DMS114 treated with DMSO at 0.1 percent for 48 hours (cell line): ENCODE results near the gene CAPN10.

Source experiments
- DNase-seq: peaks from one replicate; lab custom pipeline; 2025; ENCODE audit not compliant: unreplicated experiment; lab: John Stamatoyannopoulos, UW

CAPN10 gene

DNA sequence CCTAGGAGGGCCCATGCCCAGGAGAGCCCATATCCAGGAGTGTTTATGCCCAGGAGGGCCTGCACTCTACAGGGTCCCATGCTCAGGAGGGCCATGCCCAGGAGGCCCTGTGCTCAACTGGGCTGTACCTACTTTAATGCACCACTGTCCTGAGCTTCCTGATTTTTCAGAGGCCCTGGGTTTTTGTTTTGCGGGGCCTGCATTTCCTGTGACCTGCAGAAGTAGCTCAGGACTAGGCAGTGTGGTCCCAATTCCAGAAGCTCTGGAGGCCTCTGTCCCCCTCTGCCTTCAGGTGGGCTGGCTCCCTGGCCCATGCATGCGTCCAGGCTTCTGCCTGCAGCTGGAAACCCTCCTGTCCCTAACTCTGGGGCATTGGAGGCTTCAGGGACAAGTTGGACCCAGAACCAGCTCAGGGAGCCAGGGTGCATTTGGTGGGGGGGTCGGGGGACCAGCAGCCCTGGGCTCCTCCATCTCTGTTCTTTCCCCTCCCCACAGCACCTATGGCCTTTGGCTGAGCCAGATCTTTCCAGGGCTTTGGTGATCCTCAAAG lies 49.5 kb downstream of the CAPN10 start:
- DNase-seq: no peak

DNA sequence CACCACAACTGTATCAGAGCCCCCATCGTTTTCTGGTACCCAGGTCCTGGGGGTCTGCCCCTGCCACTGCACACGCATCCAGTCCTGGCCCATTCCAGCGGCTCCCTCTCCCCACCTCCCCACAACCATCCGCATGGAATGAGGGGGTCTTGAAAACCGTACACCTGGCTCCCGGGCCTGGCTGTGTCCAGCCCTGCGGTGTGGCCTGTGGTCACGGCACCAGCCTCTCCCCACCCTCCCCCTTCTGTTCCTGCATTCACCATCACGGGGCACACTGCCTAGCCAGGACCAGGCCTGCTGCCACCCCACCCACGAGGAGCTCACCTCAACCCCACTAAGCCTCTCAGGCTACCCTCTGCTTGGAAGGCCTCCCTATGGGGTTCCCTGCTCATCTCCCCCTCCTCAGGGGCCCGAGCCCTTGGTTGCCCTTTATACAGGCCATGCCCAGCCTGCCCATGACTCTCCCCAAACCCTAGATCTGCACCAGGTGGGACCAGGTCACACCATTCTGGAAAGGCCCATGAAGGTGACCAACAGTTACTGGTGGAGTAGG lies 50.1 kb downstream of the CAPN10 start:
- no peak for DNase-seq

DNA sequence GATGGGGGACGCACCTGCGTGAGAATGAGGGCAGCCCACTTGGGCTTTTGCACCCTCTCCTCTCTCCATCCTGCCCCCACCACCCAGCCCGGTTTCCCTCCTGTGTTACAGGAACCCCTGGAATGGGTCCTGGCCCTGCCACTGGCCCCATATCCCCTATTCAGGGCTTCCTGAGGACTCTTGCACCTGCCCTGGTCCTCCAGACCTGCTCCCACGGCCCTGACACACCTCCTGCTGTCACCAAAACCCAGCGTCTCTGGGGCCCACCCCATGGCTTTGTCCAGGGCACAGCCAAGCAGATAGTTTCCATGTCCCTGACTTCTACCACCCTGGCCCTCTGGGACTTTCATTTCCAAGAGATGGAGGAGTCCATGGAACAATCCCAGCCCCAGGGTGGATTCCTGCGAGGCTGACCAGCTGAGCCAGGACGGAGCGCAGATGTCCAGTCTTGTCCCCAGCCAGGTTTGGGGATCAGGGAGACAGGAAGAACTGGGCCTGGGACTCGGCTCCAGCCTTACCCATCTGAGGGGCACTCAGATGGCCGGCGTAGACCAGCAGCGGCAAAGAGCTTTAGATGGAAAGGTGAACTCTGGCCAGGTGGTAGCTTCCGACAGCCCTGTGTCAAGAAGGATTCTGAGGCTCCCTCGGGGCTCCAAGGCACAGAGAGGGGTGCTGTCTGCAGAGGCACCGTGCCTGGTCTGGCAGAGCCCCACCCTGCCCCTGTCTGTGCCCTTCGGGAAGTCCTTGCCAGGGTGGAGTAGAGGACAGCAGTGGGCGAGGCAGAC lies 50.8 kb downstream of the CAPN10 start:
- DNase-seq: no peak

DNA sequence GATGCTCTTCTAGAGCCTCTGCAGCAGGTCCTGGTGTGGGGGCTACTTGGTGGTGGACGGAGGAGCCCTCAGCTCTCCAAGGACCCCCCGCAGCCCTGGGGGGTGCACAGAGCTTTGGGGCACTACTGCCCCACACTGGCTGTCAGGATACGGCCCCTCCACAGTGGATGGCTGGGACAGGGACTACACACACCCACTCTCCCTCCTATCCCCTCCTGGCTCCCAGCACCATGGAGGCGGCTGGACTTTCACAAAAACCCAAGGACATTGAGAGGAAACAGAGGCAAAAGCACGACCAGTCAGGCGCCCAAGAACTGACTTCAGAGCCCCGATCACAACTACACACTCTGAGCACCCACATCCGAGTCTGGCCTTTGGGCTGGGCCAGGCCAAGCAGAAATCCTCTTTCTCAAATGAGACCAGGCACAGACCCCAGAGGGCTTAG lies 51.4 kb downstream of the CAPN10 start:
- no peak for DNase-seq

DNA sequence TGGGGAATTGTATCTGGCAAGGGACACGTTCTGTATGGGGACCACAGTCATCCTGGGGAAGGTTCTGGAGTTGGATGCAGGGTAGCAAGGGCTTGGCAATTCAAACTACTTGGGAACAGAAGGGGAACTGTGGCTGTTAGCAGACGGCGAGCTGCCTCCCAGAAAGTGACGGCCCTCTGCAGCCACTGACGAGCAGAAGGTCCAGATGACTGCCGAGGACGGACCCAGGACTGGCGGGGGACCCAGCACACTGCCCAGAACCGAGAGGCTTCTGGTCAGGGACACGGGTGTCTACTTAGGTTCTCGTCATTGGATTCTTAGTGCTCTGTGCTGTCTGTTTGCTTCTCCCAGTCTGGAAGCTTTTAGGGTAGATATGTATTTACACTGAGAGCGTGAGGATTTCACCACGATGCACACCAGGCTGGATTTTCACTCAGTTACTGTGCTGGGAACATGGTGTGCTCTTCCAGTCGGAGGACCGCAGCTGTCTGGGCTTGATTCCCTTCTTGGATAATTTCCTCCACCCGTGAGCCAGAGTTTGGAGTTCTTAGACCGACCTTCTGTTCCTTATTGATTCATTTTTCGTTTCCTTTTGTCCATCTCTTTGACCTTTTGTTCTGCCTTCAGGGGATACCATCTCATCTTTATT lies 52.1 kb downstream of the CAPN10 start:
- no peak for DNase-seq

DNA sequence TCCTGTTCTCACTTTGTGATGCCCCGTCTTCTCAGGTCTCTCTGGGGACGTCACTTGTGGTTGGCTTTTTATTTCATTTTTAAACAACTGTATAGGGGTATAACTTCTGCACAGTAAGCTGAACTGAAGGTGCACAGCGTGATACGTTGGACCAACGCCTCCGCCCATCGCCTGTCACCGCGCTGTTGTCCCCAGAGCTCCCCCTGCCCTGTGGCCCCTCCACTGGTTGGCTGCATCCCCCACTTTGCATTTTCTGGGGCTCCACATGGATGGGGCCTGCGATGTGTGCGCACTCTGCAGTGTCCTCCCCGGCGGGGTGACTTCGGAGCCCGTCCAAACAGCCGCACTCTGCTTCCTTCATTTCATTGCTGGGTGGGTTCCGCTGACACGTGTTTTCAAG lies 53.0 kb downstream of the CAPN10 start:
- DNase-seq: no peak

DNA sequence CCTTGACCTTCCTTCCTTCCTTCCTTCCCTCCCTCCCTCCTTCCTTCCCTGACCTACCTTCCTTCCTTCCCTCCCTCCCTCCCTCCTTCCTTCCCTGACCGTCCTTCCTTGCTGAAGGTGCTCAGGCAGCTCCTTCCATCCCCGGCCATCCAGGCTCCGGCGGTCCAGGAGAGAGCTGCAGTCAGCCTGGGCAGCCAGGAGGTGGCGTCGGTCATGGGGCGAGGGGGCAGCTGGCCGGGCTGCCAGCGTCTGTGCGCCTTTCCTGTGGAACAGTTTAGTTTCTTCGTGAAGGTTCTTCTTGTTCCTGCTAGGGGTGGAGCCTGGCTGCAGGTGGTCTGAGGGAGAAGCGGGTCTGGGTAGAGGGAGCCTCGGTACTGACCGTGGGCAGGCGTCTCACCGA lies 54.4 kb downstream of the CAPN10 start:
- DNase-seq: no peak

DNA sequence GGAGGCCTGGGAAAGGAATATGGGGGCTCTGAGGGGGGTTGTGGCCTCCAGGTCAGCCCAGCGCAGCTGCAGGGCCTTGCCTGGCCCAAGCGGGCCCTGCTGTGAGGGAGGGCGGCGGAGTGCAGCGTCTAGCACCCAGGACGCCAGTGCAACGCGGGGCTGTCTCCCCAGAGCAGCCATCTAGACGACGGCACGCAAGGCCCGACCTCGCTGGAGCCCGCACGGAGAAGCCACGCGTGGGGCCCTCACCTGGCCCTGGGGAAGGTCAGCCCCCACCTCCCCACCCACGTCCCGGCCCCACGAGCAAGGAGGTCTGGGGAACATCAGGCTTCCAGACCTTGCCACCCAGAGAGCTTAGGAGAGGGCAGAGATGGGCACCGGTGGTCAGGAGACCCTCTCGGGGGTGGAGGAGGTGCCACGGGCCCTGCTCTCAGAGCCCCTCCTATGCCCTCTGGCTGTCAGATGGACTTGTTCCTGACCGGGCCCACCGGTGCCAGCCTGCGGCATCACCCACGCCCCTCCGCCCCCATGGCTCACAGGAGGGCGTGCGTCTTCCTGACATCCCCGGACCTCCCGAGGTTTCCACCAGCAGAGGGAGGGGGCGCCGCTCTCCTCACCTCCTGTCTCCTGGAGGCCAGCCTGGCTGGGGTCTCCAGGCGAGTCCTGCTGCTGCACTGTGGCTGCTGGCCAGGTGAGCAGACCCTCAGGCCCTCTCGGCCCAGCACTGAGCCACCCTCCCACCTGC lies 55.7 kb downstream of the CAPN10 start:
- DNase-seq: no peak

DNA sequence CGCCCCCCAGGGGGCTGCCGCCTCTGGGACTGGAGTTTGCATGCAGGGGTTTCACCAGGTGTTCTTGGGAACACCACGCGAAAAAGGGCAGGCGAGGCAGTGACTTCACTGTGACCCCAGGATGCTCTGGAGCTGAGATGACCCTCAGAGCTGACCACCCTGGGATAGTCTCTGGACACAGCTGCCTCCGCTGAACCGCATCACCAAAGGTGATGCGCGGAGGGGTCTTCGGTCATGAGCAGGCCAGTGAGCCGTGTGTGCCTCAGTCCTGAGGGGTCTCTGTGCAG lies 56.2 kb downstream of the CAPN10 start:
- DNase-seq: no peak

DNA sequence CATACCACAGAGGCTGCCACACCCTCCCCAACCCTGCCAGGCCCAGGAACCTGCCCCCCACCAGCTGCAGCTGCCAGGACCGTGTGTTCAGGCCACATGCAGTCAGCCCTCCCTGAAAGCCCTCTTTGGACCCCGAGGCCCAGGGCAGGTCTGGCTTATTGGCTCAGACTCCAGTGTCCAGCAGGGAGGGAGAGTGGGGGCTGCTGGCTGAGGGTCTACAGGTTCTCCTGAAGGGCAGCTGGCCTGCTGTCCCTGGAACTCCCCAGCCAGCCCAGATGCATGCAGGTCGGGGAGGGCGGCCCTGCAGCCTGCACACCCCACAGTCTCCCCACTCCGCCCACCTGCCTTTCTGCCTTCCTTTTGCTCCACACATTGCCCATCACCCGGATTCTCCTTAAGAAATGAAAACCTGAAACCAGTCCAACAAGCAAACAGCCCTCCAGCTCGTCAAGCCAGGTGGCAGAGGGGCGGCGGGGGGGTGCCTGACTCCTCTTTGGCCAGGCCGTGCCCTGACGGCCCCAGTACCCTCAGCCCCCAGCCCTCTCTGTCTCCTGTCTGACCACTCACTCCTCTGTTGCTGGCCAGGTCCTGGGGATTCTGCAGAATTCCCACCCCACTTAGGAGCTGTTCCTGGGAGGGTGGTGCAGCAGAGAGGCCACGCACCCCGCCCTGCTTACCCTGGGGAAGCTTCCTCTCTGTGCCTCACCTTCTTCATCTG lies 56.7 kb downstream of the CAPN10 start:
- no peak for DNase-seq

DNA sequence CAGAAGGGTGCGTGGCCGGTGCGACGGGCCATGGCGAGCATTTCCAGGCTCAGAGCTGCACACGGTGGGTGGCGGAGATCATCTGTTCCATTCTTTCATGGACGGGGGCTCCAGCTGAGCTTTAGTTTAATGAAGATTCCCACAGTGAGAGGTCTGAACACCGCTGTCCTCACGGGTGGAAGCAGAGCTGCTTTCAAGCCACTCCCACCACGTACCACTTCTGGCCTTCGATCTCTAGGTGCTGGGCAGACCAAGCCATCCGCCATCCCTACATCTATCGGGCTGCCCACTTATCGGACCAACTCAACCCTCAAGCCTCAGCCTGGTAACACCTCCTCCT lies 57.2 kb downstream of the CAPN10 start:
- DNase-seq: no peak

DNA sequence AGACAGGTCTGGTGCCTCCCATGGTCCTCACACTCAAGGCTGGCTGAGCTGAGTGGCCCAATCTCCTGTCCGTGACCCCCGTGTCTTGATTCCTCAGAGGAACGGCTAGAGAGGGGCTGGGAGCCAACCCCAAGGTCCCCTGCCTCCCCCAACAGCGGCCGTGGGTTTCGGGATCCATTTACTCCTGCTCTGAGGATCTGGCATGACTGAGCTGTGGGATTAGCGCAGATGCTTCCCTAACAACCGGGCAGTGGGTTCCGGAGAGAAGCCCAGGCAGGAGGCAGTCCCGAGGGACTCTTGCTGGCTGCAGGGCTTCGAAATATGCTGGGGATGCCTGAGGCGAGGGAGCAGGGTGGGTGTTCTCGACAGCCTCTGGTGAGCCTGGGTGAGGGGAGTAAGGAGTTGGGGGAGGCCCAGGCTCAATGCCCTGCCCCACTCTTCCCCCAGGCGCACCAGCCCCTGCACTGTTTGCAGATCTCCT lies 57.7 kb downstream of the CAPN10 start:
- DNase-seq: no peak

DNA sequence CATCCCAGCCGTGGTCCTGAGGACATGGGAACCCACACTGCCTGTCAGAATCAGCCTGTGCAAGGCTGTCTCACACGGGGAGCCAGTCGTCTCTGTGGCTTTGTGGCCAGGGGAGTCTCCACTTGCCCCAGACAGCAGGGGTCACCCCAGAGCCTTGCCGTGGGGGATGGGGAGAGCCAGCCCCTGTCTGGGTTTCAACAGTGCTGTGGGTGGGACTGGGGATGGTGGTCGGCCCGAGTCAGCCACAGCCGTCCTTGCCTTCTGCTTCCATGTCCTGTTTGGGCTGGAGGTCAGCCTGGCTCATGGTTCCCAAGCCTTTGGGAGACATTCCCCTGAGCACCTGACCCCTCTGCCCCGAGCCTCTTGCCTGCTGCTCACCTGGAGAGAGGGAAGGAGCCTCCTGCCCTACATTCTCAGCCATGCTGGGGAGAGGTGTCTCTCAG lies 58.3 kb downstream of the CAPN10 start:
- DNase-seq: no peak

DNA sequence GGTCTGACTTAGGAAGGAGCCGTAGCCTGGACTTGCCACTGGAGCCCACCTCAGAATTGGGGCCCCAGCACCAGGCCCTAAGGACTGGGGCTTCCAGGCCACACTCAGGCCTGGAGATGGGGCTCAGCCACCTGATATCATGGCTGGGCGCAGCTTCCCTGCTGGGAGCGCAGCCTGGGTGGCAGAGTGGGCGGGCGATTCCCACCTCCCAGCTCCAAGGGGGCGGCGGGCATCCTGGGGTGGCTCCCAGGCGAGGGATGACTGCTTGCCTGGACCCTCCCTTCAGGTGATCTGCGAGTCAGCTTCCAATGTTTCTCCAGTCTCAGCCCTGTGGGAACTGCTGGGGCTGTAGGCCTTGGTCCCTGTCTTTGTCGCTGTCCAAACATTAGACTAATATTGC lies 58.8 kb downstream of the CAPN10 start:
- no peak for DNase-seq

DNA sequence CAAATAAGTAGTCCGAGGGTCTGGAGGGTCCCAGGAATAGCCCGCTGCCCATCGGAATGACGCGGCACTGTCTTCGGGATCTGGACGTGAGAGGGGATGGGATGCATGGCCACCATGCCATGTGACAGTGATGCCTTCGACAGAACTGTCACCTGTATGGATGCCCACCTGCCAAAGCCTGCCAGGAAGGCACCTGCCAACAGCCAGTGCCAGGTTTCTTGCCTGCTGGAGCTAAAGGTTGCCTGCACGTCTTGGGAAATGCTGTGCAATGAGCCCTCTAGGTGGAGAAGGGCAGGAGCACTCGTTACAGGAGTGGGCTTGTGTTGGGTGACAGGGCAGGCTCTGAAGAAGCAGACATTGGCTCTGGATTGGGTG lies 59.3 kb downstream of the CAPN10 start:
- DNase-seq: no peak

DNA sequence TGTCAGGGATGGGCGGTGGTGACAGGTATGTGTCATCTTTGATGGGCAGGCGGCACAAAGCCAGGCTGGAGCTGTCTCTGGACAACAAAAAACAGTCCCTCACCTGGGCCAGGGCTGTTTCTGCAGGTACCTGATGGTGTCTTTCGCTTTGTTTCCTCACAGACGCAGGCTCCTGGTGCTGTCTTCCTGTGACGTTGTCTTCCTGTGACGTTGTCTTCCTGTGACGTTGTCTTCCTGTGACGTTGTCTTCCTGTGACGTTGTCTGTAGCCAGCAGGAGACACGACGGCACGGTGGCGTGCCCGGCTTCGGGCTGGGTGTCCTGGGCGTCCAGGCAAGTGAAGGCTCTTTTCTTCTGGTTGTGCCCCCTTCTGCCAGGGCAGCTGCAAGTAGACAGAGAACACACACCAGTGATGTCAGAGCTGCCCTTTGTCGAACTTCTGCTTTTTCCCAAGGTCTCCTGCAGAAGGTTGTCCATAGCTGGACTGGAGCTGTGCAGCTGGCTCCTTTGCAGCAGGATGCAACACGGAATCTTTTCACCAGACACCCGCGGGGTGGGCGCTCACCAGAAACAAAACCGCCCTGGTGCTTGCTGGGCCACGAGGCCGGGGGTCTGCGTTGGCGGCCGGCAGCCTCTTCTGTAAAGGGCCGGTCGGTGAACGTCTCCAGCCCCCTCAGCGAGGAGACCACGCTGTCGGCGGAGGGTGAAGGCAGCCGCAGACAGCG lies 59.8 kb downstream of the CAPN10 start:
- DNase-seq: no peak

DNA sequence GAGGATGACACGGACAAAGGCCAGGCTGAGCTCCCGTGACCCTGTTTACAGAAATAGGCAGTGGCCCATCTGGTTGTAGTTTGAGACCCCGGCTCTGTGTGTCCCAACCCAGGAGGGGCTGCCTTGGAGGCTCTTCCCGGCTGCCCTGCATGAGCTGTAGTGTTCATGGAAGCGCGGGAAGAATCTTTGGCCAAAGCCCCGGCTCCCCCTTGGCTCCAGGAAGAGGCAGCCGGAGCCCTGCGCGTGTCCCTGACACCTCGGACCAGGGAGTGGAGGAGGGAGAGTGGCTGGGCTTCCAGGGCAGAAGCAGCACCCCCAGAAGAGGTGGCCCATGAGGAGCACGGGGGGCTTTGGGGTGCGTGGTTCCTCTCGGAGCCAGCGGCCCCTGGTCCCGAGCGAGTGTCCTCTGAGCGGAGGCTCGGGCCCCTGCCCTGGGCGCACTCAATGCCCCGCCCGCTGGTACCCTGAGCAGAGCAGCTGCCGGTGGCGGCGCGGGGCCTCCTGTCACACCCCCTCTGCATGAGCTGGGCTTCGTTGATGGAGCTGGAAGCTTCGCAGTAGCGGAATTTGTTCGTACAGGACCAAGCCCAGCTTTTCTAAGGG lies 60.5 kb downstream of the CAPN10 start:
- no peak for DNase-seq

DNA sequence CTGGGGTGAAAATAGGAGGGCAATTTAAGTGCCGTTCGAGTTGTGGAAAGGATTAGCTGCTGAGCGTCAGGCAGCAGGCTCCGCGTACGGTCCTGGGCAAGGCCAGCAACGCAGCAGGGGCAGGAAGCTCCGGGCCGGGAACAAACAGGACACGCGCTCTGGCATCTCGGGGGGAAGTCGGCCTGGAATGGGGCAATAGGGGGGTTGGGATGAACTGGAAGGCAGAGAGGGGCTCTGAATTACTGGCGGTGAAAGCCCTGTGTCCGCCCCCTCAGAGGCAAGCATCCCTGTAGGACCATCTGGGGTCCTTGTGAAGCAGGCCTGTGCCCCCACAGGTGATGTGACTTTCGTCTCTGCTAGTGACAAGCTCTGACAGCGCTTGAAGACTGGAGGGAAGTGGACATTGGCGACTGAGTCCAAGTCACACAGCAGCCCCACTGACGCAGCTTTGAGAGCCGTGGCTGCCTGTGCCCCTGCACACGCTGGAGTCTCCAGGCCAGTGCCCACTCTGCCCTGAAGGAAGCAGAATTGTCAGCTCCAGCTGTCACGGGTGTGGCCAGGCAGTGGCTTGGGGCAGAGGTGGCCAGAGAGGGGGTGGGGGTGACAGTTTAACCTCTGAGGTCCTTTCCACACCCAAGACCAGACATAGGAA lies 61.1 kb downstream of the CAPN10 start:
- no peak for DNase-seq

DNA sequence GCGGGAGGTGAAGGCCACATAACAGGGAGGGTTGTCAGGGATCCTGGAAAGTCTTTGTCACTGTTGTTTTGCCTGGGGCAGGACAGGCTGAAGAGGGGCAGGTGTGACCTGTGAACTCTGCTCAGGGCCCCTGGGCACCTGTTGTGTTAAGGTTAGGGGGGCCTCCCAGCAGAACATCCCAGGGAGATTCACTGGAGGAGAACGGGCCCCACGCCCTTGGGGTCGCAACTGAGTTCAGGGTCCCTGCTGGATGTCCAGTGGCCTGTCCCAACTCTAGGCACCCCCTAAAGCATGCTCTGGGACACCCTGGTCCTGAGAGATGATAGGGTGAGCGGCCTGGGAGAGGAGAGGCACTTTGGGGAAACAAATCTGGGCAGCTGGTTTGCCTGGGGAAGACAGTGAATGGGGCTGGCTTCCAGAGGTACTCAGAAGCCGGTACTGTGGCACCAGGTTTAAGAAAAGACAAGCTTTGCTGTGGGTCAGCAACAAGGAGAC lies 61.7 kb downstream of the CAPN10 start:
- DNase-seq: no peak
